Activated B cell treated with CpG ODN at 0.5 μM for 24 hours (primary cell): Measurements from ENCODE around the gene PRRT1B. TPM values are rescaled to one million over a fixed set of nuclear protein-coding genes. Genes with fewer than 3 reads are reported as not detected.

Experiments used
- ATAC-seq: fragments of 200-7000 bp; cut with Tn5 transposase; one replicate; pipeline ENCODE4 v1.10.0; 2021; ENCODE audit warnings: low read depth, mild to moderate bottlenecking, moderate library complexity
- CTCF ChIA-PET: fragments of 350-600 bp; sonication (Branson Sonifier 250); formaldehyde crosslinking; loops from one replicate; lab custom pipeline; 2021; ENCODE audit warnings: antibody characterized with exemption; lab: Charles Lee
- POLR2A ChIA-PET: fragments of 350-600 bp; sonication (Branson Sonifier 250); formaldehyde crosslinking; loops from one replicate; lab custom pipeline; 2021; ENCODE audit warnings: antibody characterized with exemption; lab: Charles Lee
- DNase-seq: peaks from one replicate; pipeline ENCODE4 v3.0.0; 2022
- H3K27ac Mint-ChIP-seq: one replicate; pipeline ENCODE4 v1.8.0; 2020; ENCODE audit warnings: mixed read lengths
- H3K27me3 Mint-ChIP-seq: one replicate; pipeline ENCODE4 v1.8.0; 2021; ENCODE audit warnings: mixed read lengths
- H3K36me3 Mint-ChIP-seq: one replicate; pipeline ENCODE4 v1.8.0; 2021; ENCODE audit warnings: low read depth, mixed read lengths
- H3K4me1 Mint-ChIP-seq: one replicate; pipeline ENCODE4 v1.8.0; 2021; ENCODE audit warnings: mixed read lengths
- H3K4me3 Mint-ChIP-seq: one replicate; pipeline ENCODE4 v1.8.0; 2020; ENCODE audit warnings: mild to moderate bottlenecking, mixed read lengths
- H3K9me3 Mint-ChIP-seq: one replicate; pipeline ENCODE4 v1.8.0; 2020; ENCODE audit warnings: mixed read lengths
- intact Hi-C: fragments of 100-400 bp; cut with micrococcal nuclease; formaldehyde crosslinking; loops from one replicate; pipeline ENCODE4 v1.15.1; 2024
- total RNA-seq: library from RNA; stranded (reverse); gene quantifications from 2 replicates; pipeline ENCODE4 v1.2.3, GENCODE V29; 2022
- TF ChIP-seq, protein P1 (sequence below): fragments of 200-600 bp; IDR thresholded peaks from one replicate; pipeline ENCODE4 v1.8.0; 2022; ENCODE audit warnings: antibody characterized with exemption, mild to moderate bottlenecking

Gene PRRT1B
- total RNA-seq, 1 donor from 2014 or later: not detected

DNA sequence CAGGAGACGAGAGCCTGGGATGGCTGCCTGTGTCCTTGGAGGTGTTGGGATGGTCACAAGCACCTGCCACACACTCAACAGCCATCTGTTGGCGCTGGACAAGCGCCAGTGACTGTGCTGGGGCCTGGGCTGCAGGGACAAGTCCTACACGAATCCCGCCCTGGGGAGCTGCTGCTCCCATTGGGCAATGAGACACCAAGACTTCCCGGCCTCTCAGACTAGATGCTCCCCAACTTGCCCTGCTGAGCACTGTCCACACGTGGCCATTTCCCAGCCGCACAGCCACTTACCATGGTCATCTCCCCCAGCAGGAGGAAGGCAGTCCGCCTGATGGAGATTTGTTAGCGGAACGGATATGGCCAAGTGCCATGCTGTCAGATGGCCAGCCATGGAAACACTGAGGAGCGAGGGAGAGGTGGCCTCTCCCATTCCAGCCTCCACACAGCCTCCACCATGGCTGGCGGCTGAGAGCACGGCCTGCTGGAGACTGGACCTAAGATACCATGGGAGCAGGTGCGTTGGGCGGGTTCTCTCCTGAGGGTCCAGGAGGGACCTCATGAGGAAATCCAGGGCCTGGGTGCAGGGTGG lies 43.9 kb downstream of the PRRT1B start:
- TF ChIP-seq, protein P1, sequence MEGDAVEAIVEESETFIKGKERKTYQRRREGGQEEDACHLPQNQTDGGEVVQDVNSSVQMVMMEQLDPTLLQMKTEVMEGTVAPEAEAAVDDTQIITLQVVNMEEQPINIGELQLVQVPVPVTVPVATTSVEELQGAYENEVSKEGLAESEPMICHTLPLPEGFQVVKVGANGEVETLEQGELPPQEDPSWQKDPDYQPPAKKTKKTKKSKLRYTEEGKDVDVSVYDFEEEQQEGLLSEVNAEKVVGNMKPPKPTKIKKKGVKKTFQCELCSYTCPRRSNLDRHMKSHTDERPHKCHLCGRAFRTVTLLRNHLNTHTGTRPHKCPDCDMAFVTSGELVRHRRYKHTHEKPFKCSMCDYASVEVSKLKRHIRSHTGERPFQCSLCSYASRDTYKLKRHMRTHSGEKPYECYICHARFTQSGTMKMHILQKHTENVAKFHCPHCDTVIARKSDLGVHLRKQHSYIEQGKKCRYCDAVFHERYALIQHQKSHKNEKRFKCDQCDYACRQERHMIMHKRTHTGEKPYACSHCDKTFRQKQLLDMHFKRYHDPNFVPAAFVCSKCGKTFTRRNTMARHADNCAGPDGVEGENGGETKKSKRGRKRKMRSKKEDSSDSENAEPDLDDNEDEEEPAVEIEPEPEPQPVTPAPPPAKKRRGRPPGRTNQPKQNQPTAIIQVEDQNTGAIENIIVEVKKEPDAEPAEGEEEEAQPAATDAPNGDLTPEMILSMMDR: no peak
- peaks cover 46% of the 10 kb centered on the region for H3K4me1 Mint-ChIP-seq
- no peaks in the 10 kb centered on the region for H3K9me3 Mint-ChIP-seq
- POLR2A ChIA-PET: no interaction called here
- no peak overlapping the region for H3K27ac Mint-ChIP-seq
- DNase-seq (no peak), ATAC-seq (no peak)
- H3K4me3 Mint-ChIP-seq: no peak overlapping the region
- intact Hi-C loops: no loop called here
- peaks cover 91% of the 10 kb centered on the region for H3K36me3 Mint-ChIP-seq
- CTCF ChIA-PET: no interaction called here
- no peaks in the 10 kb centered on the region for H3K27me3 Mint-ChIP-seq

- intact Hi-C loops: loop anchor here (2.0 kb wide), 3 partner anchors 41 to 87 kb away; partner anchors contain the start of gene POMT1
- Mint-ChIP-seq H3K9me3 (no peaks in the 10 kb centered on the region), H3K27ac (no peak overlapping the region), H3K27me3 (no peaks in the 10 kb centered on the region), H3K4me3 (no peak overlapping the region), H3K4me1 (peaks cover 46% of the 10 kb centered on the region), H3K36me3 (peaks cover 90% of the 10 kb centered on the region)
- DNase-seq: no peak
- CTCF ChIA-PET: no interaction called here
- POLR2A ChIA-PET: no interaction called here
- TF ChIP-seq, protein P1: no peak
- no peak for ATAC-seq
Measured at GRCh38 chr9:131589993-131590392, 44.7 kb downstream of the PRRT1B start.

- Mint-ChIP-seq H3K27me3 (no peaks in the 10 kb centered on the region), H3K27ac (no peak overlapping the region), H3K36me3 (peaks cover 90% of the 10 kb centered on the region), H3K4me3 (no peak overlapping the region), H3K9me3 (no peaks in the 10 kb centered on the region), H3K4me1 (peaks cover 41% of the 10 kb centered on the region)
- TF ChIP-seq, protein P1: no peak
- DNase-seq (no peak), ATAC-seq (no peak)
- intact Hi-C loops: loop anchor here (2.0 kb wide), 3 partner anchors 40 to 88 kb away; partner anchors contain the start of gene POMT1
- POLR2A ChIA-PET: no interaction called here
- CTCF ChIA-PET: interaction anchor here (1.4 to 1.8 kb wide), 2 partner anchors 10 to 118 kb away, joined by 3 to 5 read pairs; no protein-coding TSS in a partner anchor
Measured at GRCh38 chr9:131590449-131590848, 45.1 kb downstream of the PRRT1B start.

DNA sequence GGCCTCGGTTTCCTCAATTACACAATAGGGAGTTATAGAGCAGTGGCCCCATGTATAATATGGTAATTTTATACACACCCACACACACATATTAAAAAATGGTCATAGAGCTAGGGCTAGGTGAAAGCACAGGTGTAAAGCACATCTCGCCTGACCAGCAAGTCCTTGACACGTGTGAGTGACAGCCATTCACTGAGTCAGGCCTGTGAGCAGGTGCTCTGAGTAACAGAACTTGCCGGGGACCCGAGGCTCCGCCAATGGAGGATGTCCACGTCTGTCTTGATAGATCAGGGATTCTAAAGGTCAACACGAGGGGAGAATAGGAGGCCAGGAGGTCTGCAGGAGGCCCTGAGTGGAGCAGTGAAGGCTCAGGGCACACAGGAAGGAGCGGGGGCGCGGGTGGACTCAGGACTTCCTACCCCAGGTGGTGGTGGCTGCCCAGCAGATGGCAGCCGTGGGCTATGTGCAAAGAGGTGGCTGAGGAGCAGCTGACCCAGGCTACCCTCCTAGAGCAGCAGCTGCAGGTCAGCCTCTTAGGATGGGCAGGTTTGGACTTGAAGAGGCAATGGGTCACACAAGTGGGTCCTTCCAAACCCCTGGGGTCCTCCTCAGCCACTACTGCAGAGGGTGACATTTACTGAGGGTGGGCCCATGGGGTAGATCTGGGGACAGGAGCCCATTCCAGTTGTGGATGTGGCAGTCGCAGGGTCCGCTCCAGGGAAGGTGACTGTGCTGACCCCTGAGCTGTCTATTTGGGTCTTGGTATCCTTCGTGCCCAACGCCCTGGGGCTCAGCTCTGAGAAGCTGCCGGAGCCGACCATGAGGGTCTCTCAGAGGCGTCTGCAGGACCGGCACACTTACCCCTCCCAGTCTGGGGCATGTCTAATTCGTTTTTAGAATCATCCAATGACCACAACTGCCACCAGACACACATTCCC lies 45.9 kb downstream of the PRRT1B start:
- TF ChIP-seq, protein P1: no peak
- DNase-seq (peak; percentile 67), ATAC-seq (peak; percentile 88)
- H3K27me3 Mint-ChIP-seq: no peaks in the 10 kb centered on the region
- H3K4me3 Mint-ChIP-seq: no peak overlapping the region
- no peaks in the 10 kb centered on the region for H3K9me3 Mint-ChIP-seq
- peaks cover 90% of the 10 kb centered on the region for H3K36me3 Mint-ChIP-seq
- peaks cover 34% of the 10 kb centered on the region for H3K4me1 Mint-ChIP-seq
- intact Hi-C loops: loop anchor here (1.0 to 2.0 kb wide), 5 partner anchors 40 to 156 kb away; partner anchors contain the start of genes POMT1 and RAPGEF1
- CTCF ChIA-PET: interaction anchor here (0.6 to 2.6 kb wide), 23 partner anchors 9 to 242 kb away, joined by 3 to 42 read pairs (median 4); partner anchors contain the start of gene RAPGEF1
- H3K27ac Mint-ChIP-seq: peak overlapping the region; percentile 51
- POLR2A ChIA-PET: interaction anchor here (0.5 to 1.5 kb wide), 11 partner anchors 31 to 411 kb away, joined by 3 to 7 read pairs (median 4); partner anchors contain the start of gene RAPGEF1
